KG1 (cell line): ENCODE measurements around the gene ZSCAN1.

Source experiments
- DNase-seq: peaks from one replicate; lab custom pipeline; 2025; lab: John Stamatoyannopoulos, UW

Gene ZSCAN1

GRCh38 chr19:58084596-58085347 is 50.9 kb downstream of the ZSCAN1 start:
- no peak for DNase-seq

- no peak for DNase-seq
Observed at GRCh38 chr19:58085348-58085875, 51.6 kb downstream of the ZSCAN1 start.

DNA sequence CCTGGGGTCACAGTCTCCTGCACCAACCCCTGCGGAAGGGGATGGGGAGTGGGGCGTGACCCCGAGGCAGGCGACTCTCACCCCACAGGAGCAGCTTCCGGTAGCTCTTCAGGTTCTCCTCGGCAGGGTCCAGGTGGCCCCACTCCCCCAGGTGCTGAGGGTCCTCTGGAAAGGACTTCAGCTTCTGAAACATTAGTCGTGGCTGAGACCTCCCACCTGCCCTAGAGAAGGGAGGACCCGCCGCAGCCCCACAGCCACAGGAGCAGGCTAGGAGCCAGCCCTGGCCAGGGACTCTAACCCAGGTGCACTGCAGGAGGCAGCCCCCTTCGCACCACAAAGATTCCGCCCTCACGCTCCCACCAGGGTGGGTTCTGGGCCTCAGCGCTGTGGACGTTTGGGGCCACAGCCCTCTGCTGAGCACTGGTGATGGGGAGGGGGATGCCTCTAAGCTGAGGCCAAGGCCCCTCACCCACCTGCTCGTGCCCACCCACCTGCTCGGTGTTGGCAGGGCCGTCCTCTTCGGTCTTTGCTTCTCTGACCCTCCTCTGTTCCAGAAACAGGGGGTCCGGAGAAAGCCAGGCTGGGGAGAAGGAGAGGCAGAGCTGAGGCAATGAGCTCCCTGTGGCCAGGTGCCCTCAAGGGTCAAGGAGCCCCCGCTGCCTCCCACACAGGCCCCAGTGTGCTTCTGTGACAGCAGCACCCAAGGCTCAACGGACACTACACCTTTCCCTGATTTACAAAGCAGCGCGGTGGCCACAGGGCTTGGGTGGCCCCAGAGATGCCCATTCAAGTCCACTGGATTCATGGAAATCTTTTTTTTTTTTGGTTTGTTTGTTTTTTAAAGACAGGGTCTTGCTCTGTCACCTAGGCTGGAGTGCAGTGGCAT is 53.2 kb downstream of the ZSCAN1 start:
- no peak for DNase-seq

GRCh38 chr19:58088521-58089052 is 54.8 kb downstream of the ZSCAN1 start:
- DNase-seq, result no peak

GRCh38 chr19:58089846-58090245 is 56.0 kb downstream of the ZSCAN1 start:
- DNase-seq, result no peak

DNA sequence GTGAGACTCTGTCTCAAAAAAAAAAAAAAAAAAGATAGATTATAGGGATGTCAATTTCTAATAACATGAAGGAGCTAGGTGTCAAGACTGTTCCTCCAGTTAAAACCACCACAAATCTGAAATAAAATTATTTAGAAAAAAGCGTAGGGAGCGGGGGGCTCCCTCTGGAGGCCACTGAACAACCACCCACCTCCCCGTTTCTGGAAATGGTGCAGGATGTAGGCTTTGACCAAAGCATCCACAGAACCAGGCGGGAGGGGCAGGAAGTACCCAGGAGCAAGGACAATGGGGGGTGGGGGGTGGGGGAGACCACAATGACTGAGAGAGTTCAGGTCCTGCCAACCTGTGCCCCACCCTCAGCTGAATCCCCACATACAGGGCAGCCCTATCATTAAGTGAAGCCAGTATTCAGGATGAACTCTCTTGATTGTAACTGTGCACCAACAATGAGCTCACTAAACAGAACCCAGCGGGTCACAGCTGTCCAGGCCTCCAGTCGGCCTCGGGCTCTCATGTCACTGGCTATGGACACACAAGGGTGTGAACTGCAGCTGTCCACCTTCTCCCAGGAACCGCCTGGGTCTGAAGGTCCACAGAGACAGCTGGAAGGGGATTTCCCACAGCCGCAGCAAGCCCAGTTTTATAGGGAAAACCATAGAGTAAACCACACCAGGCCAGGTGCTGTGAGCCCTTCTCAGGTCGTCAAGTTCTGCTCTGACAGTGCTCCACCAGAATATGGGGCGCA is 57.6 kb downstream of the ZSCAN1 start:
- DNase-seq, result no peak

DNA sequence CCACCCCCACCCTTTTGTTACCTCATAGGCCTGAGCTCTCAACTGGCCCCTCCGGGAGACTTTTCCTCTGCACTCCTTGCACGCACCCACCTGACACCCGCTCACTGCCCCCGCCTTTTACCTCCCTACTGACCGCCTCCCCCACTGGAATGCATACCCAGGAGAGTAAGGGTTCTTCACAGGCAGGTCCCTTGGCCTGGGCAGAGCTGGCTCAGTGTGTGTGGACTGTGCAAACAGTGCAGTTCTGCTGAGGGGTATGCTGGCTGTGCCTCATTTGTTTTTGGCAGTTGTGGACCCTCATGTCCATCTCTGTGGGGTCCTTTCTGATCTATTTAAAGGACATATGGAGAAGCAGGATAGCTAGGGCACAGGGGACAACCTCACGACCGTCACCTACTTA is 59.2 kb downstream of the ZSCAN1 start:
- DNase-seq, result no peak

DNA sequence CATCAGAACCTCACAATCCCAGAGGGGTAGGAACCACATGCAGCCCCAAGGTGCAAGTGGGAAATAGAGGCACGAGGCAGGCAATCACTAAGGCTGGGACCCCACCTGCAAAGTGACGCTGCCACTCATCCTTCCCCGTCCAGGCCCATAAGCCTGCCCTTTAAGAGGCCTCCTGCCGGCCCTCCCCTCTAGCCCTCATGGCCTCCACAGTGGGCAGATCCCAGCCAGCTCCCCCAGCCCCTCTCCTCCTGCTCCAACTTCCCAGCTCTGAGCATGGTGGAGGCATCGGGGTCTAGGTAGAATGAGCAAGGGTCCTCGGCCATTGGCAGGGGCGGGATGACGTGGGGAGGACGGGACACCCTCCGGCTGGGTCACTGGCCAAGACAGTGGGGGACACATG is 61.5 kb downstream of the ZSCAN1 start:
- no peak for DNase-seq

DNA sequence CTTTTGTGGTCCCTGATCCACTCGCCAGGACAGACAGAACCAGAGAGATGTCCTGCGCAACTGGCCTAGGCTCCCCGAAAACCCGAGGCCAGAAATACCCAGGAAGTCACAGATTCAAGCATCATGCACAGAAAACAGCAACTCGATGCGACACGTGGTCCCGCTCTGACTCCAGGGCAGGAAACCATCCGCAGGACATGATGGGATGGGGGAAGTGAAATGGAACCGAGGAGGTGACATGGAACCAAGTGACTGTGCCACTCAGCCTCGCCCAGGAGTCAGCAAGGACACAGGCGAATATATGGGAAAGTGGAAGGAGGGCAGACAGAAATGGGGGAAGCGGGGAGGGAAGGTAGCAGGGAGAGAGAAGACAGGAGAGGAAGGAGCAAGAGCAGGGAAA is 63.1 kb downstream of the ZSCAN1 start:
- DNase-seq, result no peak

GRCh38 chr19:58097349-58097748 is 63.5 kb downstream of the ZSCAN1 start:
- DNase-seq, result no peak

DNA sequence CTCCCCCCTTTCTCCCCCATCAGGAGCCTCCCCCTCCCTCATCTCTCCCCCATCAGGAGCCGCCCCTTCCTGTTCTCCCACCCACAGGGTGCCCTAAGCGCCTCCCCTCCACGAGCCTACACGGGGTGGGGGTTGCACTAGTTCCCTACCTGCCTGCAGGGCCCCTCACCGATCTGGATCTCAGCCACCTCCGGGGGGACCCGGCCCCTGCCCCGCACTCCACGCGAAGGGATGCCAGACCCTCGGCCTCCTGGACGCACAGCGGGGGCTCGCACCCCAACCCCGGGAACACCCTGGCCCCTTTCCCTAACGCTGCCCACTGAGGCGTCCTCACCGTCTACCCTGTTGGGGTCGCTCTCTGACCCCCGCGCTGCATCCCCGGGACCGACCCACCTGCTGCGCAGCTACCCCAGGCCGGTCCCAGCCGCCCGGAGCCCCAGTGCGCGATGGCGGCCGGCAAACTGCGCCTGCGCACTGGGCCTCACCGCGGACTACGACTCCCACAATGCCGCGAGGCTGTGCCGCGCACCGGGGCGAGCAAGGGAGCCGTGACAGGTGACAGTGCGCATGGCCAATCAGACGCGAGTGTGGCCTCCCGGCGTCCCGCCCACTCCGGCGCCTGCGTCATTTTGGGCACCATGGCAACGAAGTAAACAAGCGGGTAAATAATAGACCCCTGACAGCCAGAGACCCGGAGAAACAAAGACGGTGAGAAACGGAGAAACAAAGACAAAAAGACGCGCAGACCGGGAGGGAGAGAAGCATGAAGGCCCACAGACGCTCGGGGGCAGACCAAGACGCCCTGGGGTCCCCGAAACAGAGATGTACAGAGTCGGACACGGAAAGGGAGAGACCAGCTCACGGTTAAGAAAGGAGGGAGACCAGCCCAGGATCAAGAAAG is 64.2 kb downstream of the ZSCAN1 start, which contains the start of gene ZSCAN18:
ZSCAN18 (minus strand) TSS at position 451 of the 901 bp plus-strand sequence. CDS start 7,964 bp downstream, outside the sequence.
- peak; percentile 96 for DNase-seq

DNA sequence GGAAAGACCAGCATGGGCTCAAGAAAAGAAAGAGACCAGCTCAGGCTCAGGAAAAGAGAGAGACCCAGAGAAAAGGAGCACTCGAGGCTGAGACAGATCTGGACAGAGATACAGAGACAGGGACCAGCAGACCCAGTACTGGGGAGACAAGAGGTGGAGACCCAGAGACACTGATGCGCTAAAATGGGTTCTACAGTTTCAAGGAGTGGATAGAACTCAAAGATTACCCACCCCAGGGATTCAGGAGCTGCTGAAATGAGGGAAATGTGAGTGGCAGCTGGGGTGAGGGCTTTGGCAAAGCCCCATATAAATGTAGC is 64.8 kb downstream of the ZSCAN1 start:
- no peak for DNase-seq
